MM.1S (cell line): ENCODE measurements around the gene ADCY3.

ENCODE experiments used
- DNase-seq: peaks from one replicate; pipeline ENCODE4 v3.0.0-alpha.2; 2015
- H2AFZ ChIP-seq: fragments of 300-600 bp; sonication (generic); 2 replicates; pipeline ENCODE4 v1.6.0; 2016; ENCODE audit warnings: antibody characterized with exemption, low read length
- H3F3A ChIP-seq: fragments of 300-600 bp; sonication (generic); 2 replicates; pipeline ENCODE4 v1.6.1; 2016; ENCODE audit warnings: mild to moderate bottlenecking, antibody characterized with exemption, low read length, moderate library complexity, mixed read lengths; ENCODE audit not compliant: insufficient read depth
- H3K27ac ChIP-seq: fragments of 300-600 bp; sonication (generic); 2 replicates; pipeline ENCODE4 v1.5.1; 2016; ENCODE audit warnings: mild to moderate bottlenecking, low read length
- H3K27me3 ChIP-seq: fragments of 300-600 bp; sonication (generic); replicated peaks from 2 replicates; pipeline ENCODE4 v1.6.0; 2016; ENCODE audit warnings: low read length; ENCODE audit not compliant: insufficient read depth
- H3K36me3 ChIP-seq: fragments of 300-600 bp; sonication (generic); replicated peaks from 2 replicates; pipeline ENCODE4 v1.6.1; 2016; ENCODE audit warnings: mild to moderate bottlenecking, low read length, mixed read lengths; ENCODE audit not compliant: insufficient read depth
- H3K4me1 ChIP-seq: fragments of 300-600 bp; sonication (generic); 2 replicates; pipeline ENCODE4 v1.6.1; 2016; ENCODE audit warnings: low read length, mixed read lengths
- H3K4me2 ChIP-seq: fragments of 300-600 bp; sonication (generic); 2 replicates; pipeline ENCODE4 v1.6.0; 2016; ENCODE audit warnings: low read depth, low read length
- H3K4me3 ChIP-seq: fragments of 300-600 bp; sonication (generic); 2 replicates; pipeline ENCODE4 v1.5.1; 2016; ENCODE audit warnings: low read length, mixed read lengths
- H3K79me2 ChIP-seq: fragments of 300-600 bp; sonication (generic); 2 replicates; pipeline ENCODE4 v1.6.1; 2016; ENCODE audit warnings: mixed run types, low read length, mixed read lengths
- H3K9ac ChIP-seq: fragments of 300-600 bp; sonication (generic); 2 replicates; pipeline ENCODE4 v1.6.1; 2016; ENCODE audit warnings: low read length, mixed read lengths
- H3K9me2 ChIP-seq: fragments of 300-600 bp; sonication (generic); replicated peaks from 2 replicates; pipeline ENCODE4 v1.6.1; 2016; ENCODE audit warnings: mild to moderate bottlenecking, low read length, mixed read lengths; ENCODE audit not compliant: insufficient read depth
- H3K9me3 ChIP-seq: fragments of 300-600 bp; sonication (generic); replicated peaks from 2 replicates; pipeline ENCODE4 v1.6.1; 2016; ENCODE audit warnings: mild to moderate bottlenecking, low read length, mixed read lengths; ENCODE audit not compliant: insufficient read depth
- H4K20me1 ChIP-seq: fragments of 300-600 bp; sonication (generic); 2 replicates; pipeline ENCODE4 v1.6.1; 2016; ENCODE audit warnings: mild to moderate bottlenecking, low read length, moderate library complexity, mixed read lengths; ENCODE audit not compliant: insufficient read depth
- EZH2 ChIP-seq: fragments of 300-600 bp; sonication (generic); optimal IDR thresholded peaks from 2 replicates; pipeline ENCODE3; 2017; ENCODE audit warnings: low read depth, mild to moderate bottlenecking, antibody characterized with exemption, low read length, mixed read lengths
- EZH2phosphoT487 ChIP-seq: fragments of 300-600 bp; sonication (generic); IDR thresholded peaks from 2 replicates; pipeline ENCODE4 v1.6.1; 2018; ENCODE audit warnings: antibody characterized with exemption, low read length
- TF ChIP-seq, protein P1 (sequence below): fragments of 300-600 bp; sonication (generic); IDR thresholded peaks from 2 replicates; pipeline ENCODE4 v1.5.1; 2016; ENCODE audit warnings: antibody characterized with exemption, low read length, mixed read lengths

ADCY3 gene

GRCh38 chr2:24958411-24958935, 38.4 kb upstream of the ADCY3 start:
- H3K4me2 ChIP-seq: no peak overlapping the region
- H4K20me1 ChIP-seq: no peaks in the 10 kb centered on the region
- H3K4me3 ChIP-seq: no peak overlapping the region
- peaks cover 11% of the 10 kb centered on the region; the same call in 1 of the 2 replicates for H3K36me3 ChIP-seq
- TF ChIP-seq EZH2 (no peak), EZH2phosphoT487 (no peak)
- TF ChIP-seq, protein P1, sequence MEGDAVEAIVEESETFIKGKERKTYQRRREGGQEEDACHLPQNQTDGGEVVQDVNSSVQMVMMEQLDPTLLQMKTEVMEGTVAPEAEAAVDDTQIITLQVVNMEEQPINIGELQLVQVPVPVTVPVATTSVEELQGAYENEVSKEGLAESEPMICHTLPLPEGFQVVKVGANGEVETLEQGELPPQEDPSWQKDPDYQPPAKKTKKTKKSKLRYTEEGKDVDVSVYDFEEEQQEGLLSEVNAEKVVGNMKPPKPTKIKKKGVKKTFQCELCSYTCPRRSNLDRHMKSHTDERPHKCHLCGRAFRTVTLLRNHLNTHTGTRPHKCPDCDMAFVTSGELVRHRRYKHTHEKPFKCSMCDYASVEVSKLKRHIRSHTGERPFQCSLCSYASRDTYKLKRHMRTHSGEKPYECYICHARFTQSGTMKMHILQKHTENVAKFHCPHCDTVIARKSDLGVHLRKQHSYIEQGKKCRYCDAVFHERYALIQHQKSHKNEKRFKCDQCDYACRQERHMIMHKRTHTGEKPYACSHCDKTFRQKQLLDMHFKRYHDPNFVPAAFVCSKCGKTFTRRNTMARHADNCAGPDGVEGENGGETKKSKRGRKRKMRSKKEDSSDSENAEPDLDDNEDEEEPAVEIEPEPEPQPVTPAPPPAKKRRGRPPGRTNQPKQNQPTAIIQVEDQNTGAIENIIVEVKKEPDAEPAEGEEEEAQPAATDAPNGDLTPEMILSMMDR: no peak
- no peaks in the 10 kb centered on the region for H3F3A ChIP-seq
- no peaks in the 10 kb centered on the region for H3K79me2 ChIP-seq
- H3K27ac ChIP-seq: no peak overlapping the region
- no peak for DNase-seq
- H3K27me3 ChIP-seq: no peaks in the 10 kb centered on the region
- H3K4me1 ChIP-seq: no peaks in the 10 kb centered on the region
- no peaks in the 10 kb centered on the region for H3K9me3 ChIP-seq
- no peak overlapping the region for H2AFZ ChIP-seq
- no peaks in the 10 kb centered on the region for H3K9me2 ChIP-seq
- H3K9ac ChIP-seq: no peak overlapping the region

- no peaks in the 10 kb centered on the region for H3K4me1 ChIP-seq
- no peak overlapping the region for H3K9ac ChIP-seq
- no peak for TF ChIP-seq EZH2phosphoT487
- H3K36me3 ChIP-seq: peaks cover 11% of the 10 kb centered on the region; the same call in 1 of the 2 replicates
- no peak overlapping the region for H3K27ac ChIP-seq
- no peak overlapping the region for H3K4me3 ChIP-seq
- no peak overlapping the region for H2AFZ ChIP-seq
- DNase-seq: no peak
- no peak overlapping the region for H3K4me2 ChIP-seq
- H3K27me3 ChIP-seq: no peaks in the 10 kb centered on the region
- H3F3A ChIP-seq: no peaks in the 10 kb centered on the region
- no peaks in the 10 kb centered on the region for H3K9me3 ChIP-seq
- no peaks in the 10 kb centered on the region for H3K9me2 ChIP-seq
- no peaks in the 10 kb centered on the region for H3K79me2 ChIP-seq
- H4K20me1 ChIP-seq: no peaks in the 10 kb centered on the region
Measured at GRCh38 chr2:24957976-24958375, 37.9 kb upstream of the ADCY3 start.

DNA sequence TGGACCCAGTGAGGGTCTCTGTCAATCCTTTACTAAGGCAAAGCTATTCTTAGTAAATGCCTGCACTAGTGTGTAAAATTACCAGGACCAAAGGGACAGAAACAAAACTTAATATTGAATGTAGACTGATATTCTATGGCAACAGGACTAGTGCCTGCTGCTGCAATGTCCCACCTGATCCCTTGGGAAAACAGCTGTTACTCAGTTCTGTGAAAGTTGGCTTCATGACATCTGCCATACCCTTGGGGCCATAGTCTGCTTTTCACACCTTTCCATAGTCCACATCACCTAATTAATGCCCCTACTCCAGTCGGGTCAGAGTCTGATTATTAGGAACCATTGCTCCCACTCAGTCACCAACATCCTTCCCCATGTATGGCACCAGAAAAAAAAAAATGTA, 37.2 kb upstream of the ADCY3 start:
- Histone ChIP-seq H3K27me3 (no peaks in the 10 kb centered on the region), H3K27ac (no peak overlapping the region), H3K36me3 (peaks cover 11% of the 10 kb centered on the region; the same call in 1 of the 2 replicates), H3K4me1 (no peaks in the 10 kb centered on the region), H3K9ac (no peak overlapping the region), H3K4me3 (no peak overlapping the region), H3K79me2 (no peaks in the 10 kb centered on the region), H4K20me1 (no peaks in the 10 kb centered on the region), H3K9me3 (no peaks in the 10 kb centered on the region), H2AFZ (no peak overlapping the region), H3K9me2 (no peaks in the 10 kb centered on the region), H3F3A (no peaks in the 10 kb centered on the region), H3K4me2 (no peak overlapping the region)
- TF ChIP-seq, protein P1: no peak
- TF ChIP-seq EZH2 (no peak), EZH2phosphoT487 (no peak)
- DNase-seq: no peak

DNA sequence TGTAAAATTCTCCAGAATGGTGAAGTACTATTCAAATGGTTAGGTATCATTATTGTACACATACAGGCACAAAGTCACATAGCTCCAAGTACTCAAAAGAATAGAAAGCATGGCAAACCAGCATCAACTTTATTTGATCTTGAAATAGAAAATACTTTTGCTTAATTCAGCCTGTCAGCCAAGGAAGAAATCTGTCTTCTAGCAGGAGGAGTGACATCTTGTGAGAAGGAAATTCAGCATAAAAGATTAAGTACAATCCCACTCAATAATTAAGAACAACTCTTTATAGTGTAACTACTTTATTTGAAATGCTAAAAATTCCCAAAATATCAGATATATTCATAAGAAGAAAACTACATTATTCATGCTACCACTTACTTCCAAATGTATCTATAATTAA, 35.9 kb upstream of the ADCY3 start:
- no peak overlapping the region for H2AFZ ChIP-seq
- H3K79me2 ChIP-seq: no peaks in the 10 kb centered on the region
- no peak overlapping the region for H3K9ac ChIP-seq
- H3K4me2 ChIP-seq: no peak overlapping the region
- H3K9me2 ChIP-seq: no peaks in the 10 kb centered on the region
- no peaks in the 10 kb centered on the region for H3F3A ChIP-seq
- H3K4me3 ChIP-seq: no peak overlapping the region
- TF ChIP-seq, protein P1: no peak
- no peak for TF ChIP-seq EZH2
- TF ChIP-seq EZH2phosphoT487: no peak
- no peak overlapping the region for H3K27ac ChIP-seq
- DNase-seq: no peak
- H3K9me3 ChIP-seq: no peaks in the 10 kb centered on the region
- H3K27me3 ChIP-seq: no peaks in the 10 kb centered on the region
- no peaks in the 10 kb centered on the region for H4K20me1 ChIP-seq
- no peaks in the 10 kb centered on the region for H3K4me1 ChIP-seq
- peaks cover 11% of the 10 kb centered on the region; the same call in 1 of the 2 replicates for H3K36me3 ChIP-seq
